Peyer's patch (tissue), 4 donors: ENCODE measurements around the gene GGA1.

ENCODE experiments used
- CTCF ChIP-seq, 6 experiments: fragments of 450-650 bp in 4 of 6; fragments of 200-600 bp in 2 of 6; sonication (generic) in 1 of 6; IDR thresholded peaks; one replicate each; pipeline ENCODE4 v1.5.1; 2017 to 2019; ENCODE audit warnings: antibody characterized with exemption in 6 of 6, mild to moderate bottlenecking in 3 of 6, moderate library complexity in 1 of 6
- POLR2A ChIP-seq, 2 donors: fragments of 450-650 bp; IDR thresholded peaks; one replicate each; pipeline ENCODE4 v1.5.1; 2017; ENCODE audit warnings: antibody characterized with exemption in 2 of 2, mild to moderate bottlenecking in 2 of 2, moderate library complexity in 2 of 2

- TF ChIP-seq CTCF (IDR thresholded peaks at IDR 0.05) = no peak
- TF ChIP-seq POLR2A (IDR thresholded peaks at IDR 0.05) = no peak
These were observed 38.5 kb upstream of the GGA1 start for GRCh38 chr22:37569921-37570660.
